HepG2 (cell line): ENCODE measurements around the gene DLG2.

ENCODE experiments used
- ASH2L ChIP-seq: fragments of 300-600, 200-600 bp; sonication (generic); IDR thresholded peaks from 2 replicates; pipeline ENCODE4 v1.7.0; 2017; ENCODE audit warnings: low read depth, mild to moderate bottlenecking, moderate library complexity, mixed read lengths, low read length; ENCODE audit not compliant: insufficient read length
- ATF7 ChIP-seq, 2 experiments: fragments of 450-650 bp in 1 of 2; sonication (generic) in 1 of 2; formaldehyde crosslinking in 1 of 2; IDR thresholded peaks; 2 replicates each; pipeline versions ENCODE4 v1.4.0 to v1.6.1; 2016 to 2020; ENCODE audit warnings: antibody characterized with exemption in 1 of 2, mild to moderate bottlenecking in 1 of 2, missing genetic modification reagents in 1 of 2
- BRCA1 ChIP-seq: sonication (generic); formaldehyde crosslinking; IDR thresholded peaks from 2 replicates; pipeline ENCODE4 v1.4.0; 2020; ENCODE audit warnings: missing genetic modification reagents
- FOXP1 ChIP-seq, 2 experiments: fragments of 450-650 bp in 1 of 2; IDR thresholded peaks; 2 replicates each; pipeline ENCODE4 v1.6.1; 2017 to 2018; ENCODE audit warnings: antibody characterized with exemption in 1 of 2
- NR1H2 ChIP-seq: sonication (generic); formaldehyde crosslinking; IDR thresholded peaks from 2 replicates; pipeline ENCODE4 v1.8.1; 2022; ENCODE audit warnings: low read depth, missing genetic modification reagents, borderline replicate concordance
- SAFB2 ChIP-seq: sonication (generic); formaldehyde crosslinking; IDR thresholded peaks from 2 replicates; pipeline ENCODE4 v1.5.1; 2020; ENCODE audit warnings: missing genetic modification reagents, low read depth, mild to moderate bottlenecking, borderline replicate concordance
- ZNF605 ChIP-seq: sonication (generic); formaldehyde crosslinking; IDR thresholded peaks from 2 replicates; pipeline ENCODE4 v1.8.0; 2022; ENCODE audit warnings: mild to moderate bottlenecking, missing genetic modification reagents
- TF ChIP-seq, protein P1 (sequence below): sonication (generic); formaldehyde crosslinking; IDR thresholded peaks from 2 replicates; pipeline ENCODE4 v1.5.0; 2020; ENCODE audit warnings: mild to moderate bottlenecking, missing genetic modification reagents, moderate library complexity

DNA sequence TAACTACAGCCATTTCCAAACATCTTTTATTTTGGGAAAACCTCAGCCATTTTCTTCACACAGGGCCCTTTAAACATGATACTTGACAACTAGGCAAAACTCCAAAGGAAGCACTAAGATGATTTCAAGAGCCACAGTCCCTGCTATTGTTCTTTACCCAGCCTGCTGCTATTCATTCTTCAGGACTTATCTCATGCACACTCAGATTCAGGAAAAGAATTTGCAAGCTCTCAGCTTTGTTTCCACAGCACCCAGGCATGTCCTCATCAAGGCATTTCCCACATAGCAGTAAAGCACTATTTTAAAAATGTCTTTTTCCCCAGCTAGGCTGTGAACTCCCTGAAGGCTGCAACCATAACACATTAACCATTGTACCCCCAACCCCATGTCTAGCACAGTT lies 1731.6 kb downstream of the DLG2 start:
- TF ChIP-seq NR1H2 (CRISPR knock-in tag), result no peak
- no peak for TF ChIP-seq ZNF605 (CRISPR knock-in tag)
- TF ChIP-seq BRCA1 (CRISPR knock-in tag), result no peak
- no peak for TF ChIP-seq ASH2L
- TF ChIP-seq, protein P1, sequence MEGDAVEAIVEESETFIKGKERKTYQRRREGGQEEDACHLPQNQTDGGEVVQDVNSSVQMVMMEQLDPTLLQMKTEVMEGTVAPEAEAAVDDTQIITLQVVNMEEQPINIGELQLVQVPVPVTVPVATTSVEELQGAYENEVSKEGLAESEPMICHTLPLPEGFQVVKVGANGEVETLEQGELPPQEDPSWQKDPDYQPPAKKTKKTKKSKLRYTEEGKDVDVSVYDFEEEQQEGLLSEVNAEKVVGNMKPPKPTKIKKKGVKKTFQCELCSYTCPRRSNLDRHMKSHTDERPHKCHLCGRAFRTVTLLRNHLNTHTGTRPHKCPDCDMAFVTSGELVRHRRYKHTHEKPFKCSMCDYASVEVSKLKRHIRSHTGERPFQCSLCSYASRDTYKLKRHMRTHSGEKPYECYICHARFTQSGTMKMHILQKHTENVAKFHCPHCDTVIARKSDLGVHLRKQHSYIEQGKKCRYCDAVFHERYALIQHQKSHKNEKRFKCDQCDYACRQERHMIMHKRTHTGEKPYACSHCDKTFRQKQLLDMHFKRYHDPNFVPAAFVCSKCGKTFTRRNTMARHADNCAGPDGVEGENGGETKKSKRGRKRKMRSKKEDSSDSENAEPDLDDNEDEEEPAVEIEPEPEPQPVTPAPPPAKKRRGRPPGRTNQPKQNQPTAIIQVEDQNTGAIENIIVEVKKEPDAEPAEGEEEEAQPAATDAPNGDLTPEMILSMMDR (CRISPR knock-in tag), result no peak
- TF ChIP-seq SAFB2 (CRISPR knock-in tag), result no peak
- TF ChIP-seq FOXP1 (IDR thresholded peaks at IDR 0.05), result no peak
- TF ChIP-seq FOXP1 (CRISPR knock-in tag; IDR thresholded peaks at IDR 0.05), result no peak
- no peak for TF ChIP-seq ATF7 (IDR thresholded peaks at IDR 0.05)
- no peak for TF ChIP-seq ATF7 (CRISPR knock-in tag; IDR thresholded peaks at IDR 0.05)
